ENCODE results near the gene SP2. TPM values are rescaled to one million over a fixed set of nuclear protein-coding genes. Genes with fewer than 3 reads are reported as not detected.
A peak's percentile ranks its signal among the peaks of the same experiment; 100 is the strongest.

SP2 gene
- total and polyA plus RNA-seq, 2 of the 13 experiments (the other 11 are each of a cell fraction or from before 2014, with no cell fraction given) = 1.4 to 4.8 TPM

DNA sequence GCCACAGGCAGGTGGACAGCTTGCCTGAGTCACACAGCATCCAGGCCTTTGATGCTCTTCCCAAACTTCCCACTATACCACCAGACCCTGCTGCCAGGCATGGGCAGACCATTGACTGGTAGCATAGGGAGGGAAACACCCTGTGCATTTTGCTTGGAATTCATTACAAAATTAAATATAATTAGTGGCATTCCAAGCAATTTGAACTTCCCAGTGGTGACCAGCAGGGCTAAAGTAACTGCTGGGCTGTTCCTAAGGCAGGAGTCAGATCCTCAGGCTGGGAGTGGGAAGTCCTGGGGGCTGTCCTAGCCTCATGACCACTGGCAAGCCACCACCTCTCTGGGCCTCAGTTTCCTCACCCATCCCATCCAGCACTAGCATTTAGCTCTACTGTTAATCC, 57.9 kb downstream of the SP2 start:
- no peak overlapping the region for H3K27ac ChIP-seq (ENCODE audit: extremely low read length, insufficient read depth, low read length)
- peaks cover 83% of the 10 kb centered on the region for H3K4me1 ChIP-seq (ENCODE audit: insufficient read depth, low read length)
- DNase-seq (ENCODE audit: low spot score) (no peak), ATAC-seq (no peak), FAIRE-seq (no peak)
- H3K36me3 ChIP-seq (replicated peaks in 1 of 2; ENCODE audit: control insufficient read depth in 1 of 2, insufficient read depth in 2 of 2, low read length in 2 of 2) = no peaks in the 10 kb centered on the region
- no TSS peak for BruUV-seq (replicated peaks)
- H2AFZ ChIP-seq (ENCODE audit: low read length) = no peak overlapping the region
- CTCF ChIA-PET (ENCODE audit: low intra/inter-chr PET ratio, low total read pairs) = no interaction called here
- H4K20me1 ChIP-seq (ENCODE audit: insufficient read depth, low read length) = no peaks in the 10 kb centered on the region
- no peak overlapping the region for H3K4me3 ChIP-seq (replicated peaks in 1 of 3; ENCODE audit: insufficient read depth in 1 of 3, low read depth in 2 of 3, low read length in 3 of 3)
- no peak overlapping the region for H3K4me2 ChIP-seq (ENCODE audit: low read depth, low read length)
- no peaks in the 10 kb centered on the region for H3K79me2 ChIP-seq (ENCODE audit: insufficient read depth, low read length)
- in situ Hi-C loops (cut with HindIII; ENCODE audit: extremely low pct_ligation_motif_present, low pct_unique_long_range_greater_than_20kb) = no loop called here
- intact Hi-C loops (cut with micrococcal nuclease; ENCODE audit: unreplicated experiment) = no loop called here
- no peak overlapping the region for H3K9ac ChIP-seq (ENCODE audit: insufficient read depth, low read depth, low read length)
- no peaks in the 10 kb centered on the region for H3K9me3 ChIP-seq (ENCODE audit: low read length)
- H3K27me3 ChIP-seq (ENCODE audit: control insufficient read depth in 1 of 2, insufficient read depth in 2 of 2, low read length in 2 of 2) = peaks cover 0 to 2% of the 10 kb centered on the region in 2 experiments; a peak in 4 of 5 replicates
- TF ChIP-seq, protein P1, sequence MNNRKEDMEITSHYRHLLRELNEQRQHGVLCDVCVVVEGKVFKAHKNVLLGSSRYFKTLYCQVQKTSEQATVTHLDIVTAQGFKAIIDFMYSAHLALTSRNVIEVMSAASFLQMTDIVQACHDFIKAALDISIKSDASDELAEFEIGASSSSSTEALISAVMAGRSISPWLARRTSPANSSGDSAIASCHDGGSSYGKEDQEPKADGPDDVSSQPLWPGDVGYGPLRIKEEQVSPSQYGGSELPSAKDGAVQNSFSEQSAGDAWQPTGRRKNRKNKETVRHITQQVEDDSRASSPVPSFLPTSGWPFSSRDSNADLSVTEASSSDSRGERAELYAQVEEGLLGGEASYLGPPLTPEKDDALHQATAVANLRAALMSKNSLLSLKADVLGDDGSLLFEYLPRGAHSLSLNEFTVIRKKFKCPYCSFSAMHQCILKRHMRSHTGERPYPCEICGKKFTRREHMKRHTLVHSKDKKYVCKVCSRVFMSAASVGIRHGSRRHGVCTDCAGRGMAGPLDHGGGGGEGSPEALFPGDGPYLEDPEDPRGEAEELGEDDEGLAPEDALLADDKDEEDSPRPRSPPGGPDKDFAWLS (CRISPR knock-in tag; IDR thresholded peaks at IDR 0.05; ENCODE audit: borderline replicate concordance) = no peak
- no peak for TF ChIP-seq REPIN1 (CRISPR knock-in tag; IDR thresholded peaks at IDR 0.05; ENCODE audit: borderline replicate concordance, low read depth)
- POLR2A ChIA-PET = interaction anchor here (2.3 to 15.1 kb wide), 2 partner anchors 12 to 15 kb away, joined by 14 to 267 read pairs; partner anchors contain the start of genes CDK5RAP3 and PNPO

DNA sequence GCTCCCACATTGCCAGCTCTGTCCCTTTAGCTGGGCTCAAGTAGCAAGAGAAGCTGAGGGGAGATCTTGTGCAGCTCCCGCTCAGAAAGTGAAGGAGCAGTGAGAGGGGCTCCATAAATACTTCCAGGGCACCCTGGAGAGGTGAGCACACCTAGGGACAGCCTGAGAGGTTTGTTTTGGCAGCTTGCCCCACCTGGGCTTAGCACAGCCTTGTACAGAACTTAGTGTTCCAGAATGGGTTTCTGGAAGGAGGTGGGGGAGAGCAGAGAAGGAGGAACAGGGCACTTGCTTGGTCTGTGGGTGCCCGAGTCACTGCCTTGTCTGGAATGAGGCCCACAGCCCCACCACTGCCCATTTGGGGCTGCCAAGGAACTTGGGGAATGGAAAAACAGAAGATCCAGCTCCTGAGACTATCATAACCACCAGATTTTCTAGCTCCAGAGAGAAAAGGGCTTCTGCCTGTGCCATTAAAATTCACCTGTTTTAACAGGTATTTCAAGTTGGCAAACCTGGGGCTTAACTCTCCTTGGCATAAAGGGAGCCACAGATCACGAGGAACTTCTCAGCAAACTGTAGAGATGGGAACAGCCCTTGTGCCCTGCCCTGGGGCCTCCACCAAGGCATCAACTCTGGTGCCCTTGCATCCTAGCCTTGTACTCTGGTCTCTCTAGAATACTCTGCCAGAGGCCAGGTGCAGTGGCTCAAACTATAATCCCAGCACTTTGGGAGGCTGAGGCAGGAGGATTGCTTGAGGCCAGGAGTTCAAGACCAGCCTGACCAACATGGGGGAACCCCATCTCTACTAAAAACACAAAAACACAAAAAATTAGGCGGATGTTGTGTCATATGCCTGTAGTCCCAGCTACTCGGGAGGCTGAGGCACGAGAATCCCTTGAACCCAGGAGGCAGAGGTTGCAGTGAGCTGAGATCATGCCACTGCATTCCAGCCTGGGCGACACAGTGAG, 59.7 kb downstream of the SP2 start:
- H3K4me1 ChIP-seq (ENCODE audit: insufficient read depth, low read length) = peaks cover 83% of the 10 kb centered on the region
- H3K27ac ChIP-seq (ENCODE audit: extremely low read length, insufficient read depth, low read length) = no peak overlapping the region
- FAIRE-seq (no peak), DNase-seq (ENCODE audit: low spot score) (no peak), ATAC-seq (no peak)
- no peaks in the 10 kb centered on the region for H3K79me2 ChIP-seq (ENCODE audit: insufficient read depth, low read length)
- POLR2A ChIA-PET = interaction anchor here (1.1 to 15.1 kb wide), 8 partner anchors 7 to 93 kb away, joined by 3 to 267 read pairs (median 16); partner anchors contain the start of genes CDK5RAP3, NFE2L1, PNPO and SP2
- no TSS peak for BruUV-seq (replicated peaks)
- H3K36me3 ChIP-seq (replicated peaks in 1 of 2; ENCODE audit: control insufficient read depth in 1 of 2, insufficient read depth in 2 of 2, low read length in 2 of 2) = no peaks in the 10 kb centered on the region
- no peak overlapping the region for H3K4me3 ChIP-seq (replicated peaks in 1 of 3; ENCODE audit: insufficient read depth in 1 of 3, low read depth in 2 of 3, low read length in 3 of 3)
- no peaks in the 10 kb centered on the region for H3K9me3 ChIP-seq (ENCODE audit: low read length)
- H3K9ac ChIP-seq (ENCODE audit: insufficient read depth, low read depth, low read length) = no peak overlapping the region
- intact Hi-C loops (cut with micrococcal nuclease; ENCODE audit: unreplicated experiment) = loop anchor here (2.0 kb wide), 1 partner anchor 15 kb away; the partner anchor contains the start of gene CDK5RAP3
- peaks cover 0 to 2% of the 10 kb centered on the region in 2 experiments; a peak in 4 of 5 replicates for H3K27me3 ChIP-seq (ENCODE audit: control insufficient read depth in 1 of 2, insufficient read depth in 2 of 2, low read length in 2 of 2)
- H2AFZ ChIP-seq (ENCODE audit: low read length) = no peak overlapping the region
- CTCF ChIA-PET (ENCODE audit: low intra/inter-chr PET ratio, low total read pairs) = no interaction called here
- H3K4me2 ChIP-seq (ENCODE audit: low read depth, low read length) = peak overlapping the region; percentile 81; the same call in 1 of the 2 replicates
- no peaks in the 10 kb centered on the region for H4K20me1 ChIP-seq (ENCODE audit: insufficient read depth, low read length)
- 89% methylated on average over 7 of the region's 7 CpGs for WGBS (ENCODE audit: low lambda C conversion rate)
- in situ Hi-C loops (cut with HindIII; ENCODE audit: extremely low pct_ligation_motif_present, low pct_unique_long_range_greater_than_20kb) = no loop called here
- TF ChIP-seq ZNF773 (CRISPR knock-in tag; IDR thresholded peaks at IDR 0.05; ENCODE audit: borderline replicate concordance) (no peak), ZNF446 (CRISPR knock-in tag; IDR thresholded peaks at IDR 0.05) (no peak), TARDBP (CRISPR knock-in tag; IDR thresholded peaks at IDR 0.05) (no peak), KLF13 (CRISPR knock-in tag; IDR thresholded peaks at IDR 0.05) (no peak), RBM39 (IDR thresholded peaks at IDR 0.05; ENCODE audit: low read depth, low read length, poor library complexity, severe bottlenecking) (no peak), ZSCAN29 (CRISPR knock-in tag; conservative IDR thresholded peaks at IDR 0.05) (no peak)
- TF ChIP-seq, protein P2, sequence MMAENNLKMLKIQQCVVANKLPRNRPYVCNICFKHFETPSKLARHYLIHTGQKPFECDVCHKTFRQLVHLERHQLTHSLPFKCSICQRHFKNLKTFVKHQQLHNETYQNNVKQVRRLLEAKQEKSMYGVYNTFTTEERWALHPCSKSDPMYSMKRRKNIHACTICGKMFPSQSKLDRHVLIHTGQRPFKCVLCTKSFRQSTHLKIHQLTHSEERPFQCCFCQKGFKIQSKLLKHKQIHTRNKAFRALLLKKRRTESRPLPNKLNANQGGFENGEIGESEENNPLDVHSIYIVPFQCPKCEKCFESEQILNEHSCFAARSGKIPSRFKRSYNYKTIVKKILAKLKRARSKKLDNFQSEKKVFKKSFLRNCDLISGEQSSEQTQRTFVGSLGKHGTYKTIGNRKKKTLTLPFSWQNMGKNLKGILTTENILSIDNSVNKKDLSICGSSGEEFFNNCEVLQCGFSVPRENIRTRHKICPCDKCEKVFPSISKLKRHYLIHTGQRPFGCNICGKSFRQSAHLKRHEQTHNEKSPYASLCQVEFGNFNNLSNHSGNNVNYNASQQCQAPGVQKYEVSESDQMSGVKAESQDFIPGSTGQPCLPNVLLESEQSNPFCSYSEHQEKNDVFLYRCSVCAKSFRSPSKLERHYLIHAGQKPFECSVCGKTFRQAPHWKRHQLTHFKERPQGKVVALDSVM (CRISPR knock-in tag; IDR thresholded peaks at IDR 0.05) = peak; percentile 78

All from HepG2 (cell line).